T1000 (cell line): ENCODE results near the gene SP6.

Experiments used
- DNase-seq: peaks from one replicate; lab custom pipeline; 2025; ENCODE audit warnings: mixed read lengths; lab: John Stamatoyannopoulos, UW

Gene SP6

DNA sequence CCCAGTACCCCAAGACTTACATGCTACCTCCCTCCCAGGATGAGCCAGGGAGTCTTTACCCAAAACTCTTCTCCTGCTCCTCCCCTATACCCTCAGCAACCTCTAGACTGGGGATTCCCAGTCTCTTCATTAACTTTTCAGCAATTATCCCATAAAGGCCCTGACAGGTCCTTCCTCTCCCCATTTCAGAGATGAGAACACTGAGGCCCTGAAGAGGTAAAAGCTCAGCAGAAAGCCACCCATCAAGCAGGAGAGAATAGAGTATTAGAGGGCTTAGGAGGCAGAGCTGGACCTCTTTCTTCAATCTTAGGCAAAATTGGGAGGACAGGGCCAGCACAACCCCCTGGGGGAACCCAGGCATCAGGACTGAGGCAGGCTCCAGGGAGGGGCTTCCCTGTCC, 5.9 kb upstream of the SP6 start:
- DNase-seq, result no peak

DNA sequence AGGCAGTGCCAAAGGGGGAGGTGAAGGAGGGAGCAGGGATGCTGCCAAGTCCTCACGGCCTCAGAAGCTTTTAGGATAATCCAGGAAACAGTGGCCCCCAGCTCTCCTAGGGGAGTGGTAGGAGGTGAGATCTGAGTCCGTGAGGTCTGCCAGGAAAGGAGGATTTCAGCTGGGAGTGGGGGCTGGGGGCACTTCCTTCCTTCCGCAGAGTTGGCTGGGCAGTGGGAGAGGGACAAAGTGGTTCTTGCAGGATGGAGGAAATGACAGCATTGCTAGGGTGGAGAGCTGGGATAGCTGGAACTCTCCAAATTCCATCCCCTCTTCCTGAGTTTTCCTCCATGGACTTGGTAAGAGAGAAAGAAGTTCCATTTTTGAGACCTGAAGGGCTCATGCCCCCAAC, 4.8 kb upstream of the SP6 start:
- no peak for DNase-seq

DNA sequence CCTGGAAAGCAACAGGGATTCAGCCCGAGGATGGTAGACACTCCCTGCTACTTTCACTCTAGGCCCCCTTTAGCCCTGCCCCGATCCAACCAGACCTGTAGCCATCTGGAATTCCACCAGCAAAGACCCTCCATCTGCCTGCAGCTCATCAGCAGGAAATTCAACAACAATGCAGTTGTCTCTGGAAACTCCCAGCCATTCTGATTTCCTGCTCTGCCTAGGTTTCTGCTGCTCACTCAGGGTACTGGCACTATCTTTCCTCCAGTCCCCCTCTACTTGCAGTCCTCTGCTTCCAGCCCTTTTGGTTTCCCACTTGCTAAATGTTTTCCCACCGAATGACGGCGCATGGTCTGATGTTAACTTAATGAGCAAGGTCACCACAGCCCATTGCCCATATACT, 2.7 kb upstream of the SP6 start:
- DNase-seq, result no peak

- DNase-seq, result no peak
These were observed 1.4 kb upstream of the SP6 start for GRCh38 chr17:47852113-47852949.

DNA sequence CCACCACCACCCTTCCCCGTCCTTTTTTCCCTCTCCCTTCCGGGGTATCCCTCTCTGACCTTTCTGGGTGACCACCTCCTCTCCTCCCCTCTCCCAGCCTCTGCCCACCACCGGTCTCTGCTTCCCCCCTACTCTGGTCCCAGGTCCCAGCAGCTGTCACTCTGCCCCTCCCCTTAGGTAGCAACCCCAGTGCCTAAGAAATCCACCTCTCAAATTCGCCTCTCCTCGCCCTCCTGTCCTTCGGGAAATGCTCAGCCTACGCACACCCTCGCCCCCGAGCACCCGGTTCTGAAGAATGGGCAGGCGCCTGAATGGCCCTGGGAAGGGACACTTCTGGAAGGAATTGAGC, 775 bp upstream of the SP6 start:
- DNase-seq, result no peak

GRCh38 chr17:47850373-47850691, 631 bp downstream of the SP6 start:
- no peak for DNase-seq

GRCh38 chr17:47848198-47848513, 2.8 kb downstream of the SP6 start:
- DNase-seq, result no peak

DNA sequence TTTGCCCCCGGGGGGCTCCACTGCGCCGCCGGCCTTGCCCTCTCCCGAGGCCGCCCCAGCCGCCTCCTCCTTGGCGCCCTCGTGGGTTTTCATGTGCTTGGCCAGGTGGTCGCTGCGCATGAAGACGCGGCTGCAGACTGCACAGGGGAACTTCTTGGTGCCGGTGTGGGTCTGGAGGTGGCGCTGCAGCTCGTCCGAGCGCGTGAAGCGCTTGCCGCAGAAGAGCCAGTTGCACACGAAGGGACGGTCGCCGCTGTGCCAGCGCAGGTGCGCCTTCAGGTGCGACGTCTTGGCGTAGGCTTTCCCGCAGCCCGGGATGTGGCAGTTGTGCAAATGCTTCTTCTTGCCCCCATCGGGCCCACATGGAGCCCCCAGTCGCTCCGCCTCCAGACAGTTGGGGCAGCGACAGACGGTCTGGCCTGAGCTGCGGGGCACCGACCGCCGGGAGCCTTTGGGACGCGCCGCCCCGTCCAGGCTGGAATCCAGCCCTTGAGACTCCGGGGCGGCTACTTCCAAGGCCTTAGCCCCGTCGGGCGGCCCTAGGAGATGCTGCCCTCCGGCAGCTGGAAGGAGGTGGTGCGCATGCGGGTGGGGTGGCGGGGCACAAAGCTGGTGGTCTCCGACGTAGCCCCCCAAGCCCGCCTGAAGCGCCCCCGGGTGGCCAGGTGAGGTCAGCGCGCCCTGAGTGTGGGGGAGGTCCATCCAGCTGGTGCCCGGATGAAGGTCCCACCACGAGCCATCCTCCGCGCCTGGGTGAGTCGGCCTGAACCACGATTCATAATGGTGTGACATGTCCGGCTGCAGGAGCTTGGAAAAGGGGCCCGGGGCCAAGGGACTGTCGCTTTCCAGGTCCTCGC, 3.4 kb downstream of the SP6 start:
- no peak for DNase-seq

- no peak for DNase-seq
These were observed 4.1 kb downstream of the SP6 start for GRCh38 chr17:47846716-47847340.

- DNase-seq, result no peak
These were observed 5.3 kb downstream of the SP6 start for GRCh38 chr17:47845716-47846075.

- no peak for DNase-seq
These were observed 5.9 kb downstream of the SP6 start for GRCh38 chr17:47844814-47845715.

- DNase-seq, result no peak
These were observed 6.7 kb downstream of the SP6 start for GRCh38 chr17:47844227-47844626.

GRCh38 chr17:47843391-47843730, 7.6 kb downstream of the SP6 start:
- DNase-seq, result no peak

GRCh38 chr17:47841488-47842291, 9.3 kb downstream of the SP6 start:
- DNase-seq, result no peak

GRCh38 chr17:47840742-47841487, 10.0 kb downstream of the SP6 start, which contains the start of gene SCRN2:
TSS of gene SCRN2 (minus strand) at chr17:47841273. CDS start at chr17:47840843, 430 bp downstream.
- peak; percentile 85 for DNase-seq

GRCh38 chr17:47840001-47840741, 10.8 kb downstream of the SP6 start:
- DNase-seq, result no peak

- no peak for DNase-seq
These were observed 11.9 kb downstream of the SP6 start for GRCh38 chr17:47839071-47839470.

DNA sequence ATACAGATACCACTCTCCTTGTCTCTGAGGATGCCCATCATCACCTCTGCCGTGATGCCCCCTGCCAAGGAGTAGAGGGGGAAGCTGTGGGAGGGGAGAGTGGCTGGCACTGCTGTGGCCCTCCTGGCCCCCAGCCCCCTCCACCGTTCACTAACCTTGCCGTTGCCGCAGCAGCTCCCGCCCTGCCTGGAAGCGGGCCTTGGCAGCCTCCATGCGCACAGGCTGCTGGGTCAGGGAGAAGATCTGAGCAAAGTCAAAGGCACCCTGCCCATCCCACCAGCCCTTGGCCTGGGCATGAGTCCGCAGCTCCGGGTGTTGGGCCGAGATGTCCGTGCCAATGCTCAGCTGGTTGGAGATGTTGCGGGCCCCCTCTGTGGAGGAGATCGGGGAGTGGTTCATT, 12.3 kb downstream of the SP6 start:
- DNase-seq, result no peak

DNA sequence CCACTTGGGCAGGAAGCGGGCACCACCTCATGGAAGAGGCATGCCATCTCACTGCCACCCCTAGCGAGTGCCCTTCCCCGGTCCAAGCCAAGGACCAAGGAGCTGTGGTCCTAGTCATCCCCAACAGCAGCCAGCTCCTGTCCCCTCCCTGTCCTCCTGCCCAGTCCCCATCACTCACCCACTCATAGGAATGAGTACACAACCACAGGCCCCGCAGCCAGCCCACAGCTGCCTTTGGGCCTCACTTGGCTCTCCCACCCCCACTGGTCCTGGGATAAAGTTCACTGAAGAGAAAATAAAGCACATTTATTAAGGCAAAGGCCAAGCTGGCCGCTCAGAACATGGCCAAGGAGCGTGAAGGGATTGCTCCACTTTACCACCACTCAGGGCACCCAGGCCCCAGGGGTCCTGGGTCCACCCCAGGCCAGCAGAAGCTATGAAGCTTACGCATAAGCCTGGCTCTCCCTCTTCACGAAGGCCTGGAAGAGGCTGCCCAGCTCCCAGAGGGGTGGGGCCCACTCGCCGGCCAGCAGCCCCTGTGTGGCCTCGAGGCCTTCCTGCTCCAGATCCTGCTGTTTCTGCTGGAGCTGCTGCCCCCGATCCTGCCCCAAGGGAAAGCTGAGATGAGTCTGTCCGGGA, 13.4 kb downstream of the SP6 start:
- peak; percentile 65 for DNase-seq
